Vagina (tissue), 2 donors: ENCODE results near the gene WDR4.

ENCODE experiments used
- POLR2A ChIP-seq, 2 donors: fragments of 450-650 bp; IDR thresholded peaks; one replicate each; pipeline ENCODE4 v1.6.1; 2017; ENCODE audit warnings: antibody characterized with exemption in 2 of 2, mild to moderate bottlenecking in 2 of 2, moderate library complexity in 2 of 2
- POLR2AphosphoS5 ChIP-seq, 2 donors: sonication (generic); formaldehyde crosslinking; IDR thresholded peaks; one replicate each; pipeline ENCODE4 v1.9.0; 2017; ENCODE audit warnings: antibody characterized with exemption in 2 of 2, mild to moderate bottlenecking in 2 of 2, low read depth in 1 of 2; ENCODE audit not compliant: insufficient read depth in 1 of 2
- TF ChIP-seq, protein P1 (sequence below), 3 experiments: fragments of 450-650 bp in 2 of 3; fragments of 200-600 bp in 1 of 3; sonication (generic) in 1 of 3; IDR thresholded peaks; one replicate each; pipeline ENCODE4 v1.5.1; 2017 to 2019; ENCODE audit warnings: antibody characterized with exemption in 3 of 3, mild to moderate bottlenecking in 2 of 3, moderate library complexity in 2 of 3

- TF ChIP-seq, protein P1, sequence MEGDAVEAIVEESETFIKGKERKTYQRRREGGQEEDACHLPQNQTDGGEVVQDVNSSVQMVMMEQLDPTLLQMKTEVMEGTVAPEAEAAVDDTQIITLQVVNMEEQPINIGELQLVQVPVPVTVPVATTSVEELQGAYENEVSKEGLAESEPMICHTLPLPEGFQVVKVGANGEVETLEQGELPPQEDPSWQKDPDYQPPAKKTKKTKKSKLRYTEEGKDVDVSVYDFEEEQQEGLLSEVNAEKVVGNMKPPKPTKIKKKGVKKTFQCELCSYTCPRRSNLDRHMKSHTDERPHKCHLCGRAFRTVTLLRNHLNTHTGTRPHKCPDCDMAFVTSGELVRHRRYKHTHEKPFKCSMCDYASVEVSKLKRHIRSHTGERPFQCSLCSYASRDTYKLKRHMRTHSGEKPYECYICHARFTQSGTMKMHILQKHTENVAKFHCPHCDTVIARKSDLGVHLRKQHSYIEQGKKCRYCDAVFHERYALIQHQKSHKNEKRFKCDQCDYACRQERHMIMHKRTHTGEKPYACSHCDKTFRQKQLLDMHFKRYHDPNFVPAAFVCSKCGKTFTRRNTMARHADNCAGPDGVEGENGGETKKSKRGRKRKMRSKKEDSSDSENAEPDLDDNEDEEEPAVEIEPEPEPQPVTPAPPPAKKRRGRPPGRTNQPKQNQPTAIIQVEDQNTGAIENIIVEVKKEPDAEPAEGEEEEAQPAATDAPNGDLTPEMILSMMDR (IDR thresholded peaks at IDR 0.05), result no peak
- TF ChIP-seq POLR2AphosphoS5 (IDR thresholded peaks at IDR 0.05; ENCODE audit: insufficient read depth in 1 of 2, low read depth in 1 of 2) (no peak), POLR2A (IDR thresholded peaks at IDR 0.05) (no peak)
Measured at GRCh38 chr21:42835211-42835610, 44.1 kb downstream of the WDR4 start.
